ENCODE measurements around the gene TMEM106B.

- TF ChIP-seq CTCF (conservative IDR thresholded peaks at IDR 0.05; ENCODE audit: low read length) (no peak), EZH2phosphoT487 (IDR thresholded peaks at IDR 0.05; ENCODE audit: borderline replicate concordance) (no peak)
Observed at GRCh38 chr7:12173671-12174070, 37.4 kb upstream of the TMEM106B start.

Measured in Loucy (cell line).